ENCODE results near the gene HFM1. TPM values are rescaled to one million over a fixed set of nuclear protein-coding genes. Genes with fewer than 3 reads are reported as not detected.

Gene HFM1
- total and polyA plus RNA-seq, 9 of the 15 experiments (the other 6 are each of a cell fraction or from before 2014, with no cell fraction given), result 1.5 to 6.4 (median 3.7) TPM

DNA sequence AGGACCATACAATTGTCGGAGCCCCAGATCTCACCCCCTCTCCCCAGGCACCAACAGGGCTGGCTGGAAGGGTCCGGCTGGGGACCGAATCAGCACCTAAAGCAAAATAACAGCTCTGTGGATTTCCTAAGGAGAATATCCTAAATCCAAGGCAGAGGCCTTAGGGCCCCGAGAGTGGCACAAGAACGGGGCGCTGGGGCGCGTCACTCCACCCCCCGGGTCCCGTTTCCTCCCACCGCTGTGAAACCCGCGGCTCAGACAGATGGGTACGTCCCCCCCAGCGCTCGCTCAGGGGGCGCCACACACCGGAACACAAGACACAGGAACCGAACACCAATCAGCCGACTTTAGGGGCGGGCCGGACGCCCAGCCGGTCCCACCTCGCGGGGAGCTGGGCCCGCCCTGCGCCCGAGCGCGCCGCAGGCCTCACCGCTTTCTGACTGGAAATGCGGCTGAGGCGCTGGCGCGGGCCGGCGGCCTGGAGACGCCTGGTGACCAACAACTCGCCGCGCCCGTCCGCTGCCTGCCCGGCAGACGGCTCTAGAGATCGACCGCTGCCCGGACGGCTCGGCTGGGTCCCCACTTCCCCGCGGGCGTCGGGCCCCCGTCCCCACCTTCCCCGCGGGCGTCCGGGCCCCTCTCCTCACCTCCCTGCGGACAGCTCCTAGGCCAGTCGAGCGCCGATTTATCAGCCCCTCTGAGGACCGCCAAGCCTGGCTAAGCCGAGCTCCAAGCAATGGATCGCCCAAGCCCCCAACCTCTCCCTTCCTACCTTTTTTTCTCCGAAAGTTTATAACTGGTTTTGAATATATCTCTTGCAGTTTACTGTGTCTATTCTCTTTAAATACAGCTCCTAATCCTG lies at the start of gene HFM1 (continued):
- TF ChIP-seq, protein P1, sequence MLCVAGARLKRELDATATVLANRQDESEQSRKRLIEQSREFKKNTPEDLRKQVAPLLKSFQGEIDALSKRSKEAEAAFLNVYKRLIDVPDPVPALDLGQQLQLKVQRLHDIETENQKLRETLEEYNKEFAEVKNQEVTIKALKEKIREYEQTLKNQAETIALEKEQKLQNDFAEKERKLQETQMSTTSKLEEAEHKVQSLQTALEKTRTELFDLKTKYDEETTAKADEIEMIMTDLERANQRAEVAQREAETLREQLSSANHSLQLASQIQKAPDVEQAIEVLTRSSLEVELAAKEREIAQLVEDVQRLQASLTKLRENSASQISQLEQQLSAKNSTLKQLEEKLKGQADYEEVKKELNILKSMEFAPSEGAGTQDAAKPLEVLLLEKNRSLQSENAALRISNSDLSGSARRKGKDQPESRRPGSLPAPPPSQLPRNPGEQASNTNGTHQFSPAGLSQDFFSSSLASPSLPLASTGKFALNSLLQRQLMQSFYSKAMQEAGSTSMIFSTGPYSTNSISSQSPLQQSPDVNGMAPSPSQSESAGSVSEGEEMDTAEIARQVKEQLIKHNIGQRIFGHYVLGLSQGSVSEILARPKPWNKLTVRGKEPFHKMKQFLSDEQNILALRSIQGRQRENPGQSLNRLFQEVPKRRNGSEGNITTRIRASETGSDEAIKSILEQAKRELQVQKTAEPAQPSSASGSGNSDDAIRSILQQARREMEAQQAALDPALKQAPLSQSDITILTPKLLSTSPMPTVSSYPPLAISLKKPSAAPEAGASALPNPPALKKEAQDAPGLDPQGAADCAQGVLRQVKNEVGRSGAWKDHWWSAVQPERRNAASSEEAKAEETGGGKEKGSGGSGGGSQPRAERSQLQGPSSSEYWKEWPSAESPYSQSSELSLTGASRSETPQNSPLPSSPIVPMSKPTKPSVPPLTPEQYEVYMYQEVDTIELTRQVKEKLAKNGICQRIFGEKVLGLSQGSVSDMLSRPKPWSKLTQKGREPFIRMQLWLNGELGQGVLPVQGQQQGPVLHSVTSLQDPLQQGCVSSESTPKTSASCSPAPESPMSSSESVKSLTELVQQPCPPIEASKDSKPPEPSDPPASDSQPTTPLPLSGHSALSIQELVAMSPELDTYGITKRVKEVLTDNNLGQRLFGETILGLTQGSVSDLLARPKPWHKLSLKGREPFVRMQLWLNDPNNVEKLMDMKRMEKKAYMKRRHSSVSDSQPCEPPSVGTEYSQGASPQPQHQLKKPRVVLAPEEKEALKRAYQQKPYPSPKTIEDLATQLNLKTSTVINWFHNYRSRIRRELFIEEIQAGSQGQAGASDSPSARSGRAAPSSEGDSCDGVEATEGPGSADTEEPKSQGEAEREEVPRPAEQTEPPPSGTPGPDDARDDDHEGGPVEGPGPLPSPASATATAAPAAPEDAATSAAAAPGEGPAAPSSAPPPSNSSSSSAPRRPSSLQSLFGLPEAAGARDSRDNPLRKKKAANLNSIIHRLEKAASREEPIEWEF (CRISPR knock-in tag; IDR thresholded peaks at IDR 0.05), result no peak
- TF ChIP-seq, protein P2, sequence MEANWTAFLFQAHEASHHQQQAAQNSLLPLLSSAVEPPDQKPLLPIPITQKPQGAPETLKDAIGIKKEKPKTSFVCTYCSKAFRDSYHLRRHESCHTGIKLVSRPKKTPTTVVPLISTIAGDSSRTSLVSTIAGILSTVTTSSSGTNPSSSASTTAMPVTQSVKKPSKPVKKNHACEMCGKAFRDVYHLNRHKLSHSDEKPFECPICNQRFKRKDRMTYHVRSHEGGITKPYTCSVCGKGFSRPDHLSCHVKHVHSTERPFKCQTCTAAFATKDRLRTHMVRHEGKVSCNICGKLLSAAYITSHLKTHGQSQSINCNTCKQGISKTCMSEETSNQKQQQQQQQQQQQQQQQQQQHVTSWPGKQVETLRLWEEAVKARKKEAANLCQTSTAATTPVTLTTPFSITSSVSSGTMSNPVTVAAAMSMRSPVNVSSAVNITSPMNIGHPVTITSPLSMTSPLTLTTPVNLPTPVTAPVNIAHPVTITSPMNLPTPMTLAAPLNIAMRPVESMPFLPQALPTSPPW (CRISPR knock-in tag; IDR thresholded peaks at IDR 0.05), result peak; percentile 87
- TF ChIP-seq TBP (optimal IDR thresholded peaks at IDR 0.05; ENCODE audit: low read depth, low read length), result peak; percentile 72
- TF ChIP-seq, protein P3, sequence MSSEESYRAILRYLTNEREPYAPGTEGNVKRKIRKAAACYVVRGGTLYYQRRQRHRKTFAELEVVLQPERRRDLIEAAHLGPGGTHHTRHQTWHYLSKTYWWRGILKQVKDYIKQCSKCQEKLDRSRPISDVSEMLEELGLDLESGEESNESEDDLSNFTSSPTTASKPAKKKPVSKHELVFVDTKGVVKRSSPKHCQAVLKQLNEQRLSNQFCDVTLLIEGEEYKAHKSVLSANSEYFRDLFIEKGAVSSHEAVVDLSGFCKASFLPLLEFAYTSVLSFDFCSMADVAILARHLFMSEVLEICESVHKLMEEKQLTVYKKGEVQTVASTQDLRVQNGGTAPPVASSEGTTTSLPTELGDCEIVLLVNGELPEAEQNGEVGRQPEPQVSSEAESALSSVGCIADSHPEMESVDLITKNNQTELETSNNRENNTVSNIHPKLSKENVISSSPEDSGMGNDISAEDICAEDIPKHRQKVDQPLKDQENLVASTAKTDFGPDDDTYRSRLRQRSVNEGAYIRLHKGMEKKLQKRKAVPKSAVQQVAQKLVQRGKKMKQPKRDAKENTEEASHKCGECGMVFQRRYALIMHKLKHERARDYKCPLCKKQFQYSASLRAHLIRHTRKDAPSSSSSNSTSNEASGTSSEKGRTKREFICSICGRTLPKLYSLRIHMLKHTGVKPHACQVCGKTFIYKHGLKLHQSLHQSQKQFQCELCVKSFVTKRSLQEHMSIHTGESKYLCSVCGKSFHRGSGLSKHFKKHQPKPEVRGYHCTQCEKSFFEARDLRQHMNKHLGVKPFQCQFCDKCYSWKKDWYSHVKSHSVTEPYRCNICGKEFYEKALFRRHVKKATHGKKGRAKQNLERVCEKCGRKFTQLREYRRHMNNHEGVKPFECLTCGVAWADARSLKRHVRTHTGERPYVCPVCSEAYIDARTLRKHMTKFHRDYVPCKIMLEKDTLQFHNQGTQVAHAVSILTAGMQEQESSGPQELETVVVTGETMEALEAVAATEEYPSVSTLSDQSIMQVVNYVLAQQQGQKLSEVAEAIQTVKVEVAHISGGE (CRISPR knock-in tag; IDR thresholded peaks at IDR 0.05), result peak in 1 of 3 experiments; percentile 67; a peak in 3 of 6 replicates
- TF ChIP-seq JUN (IDR thresholded peaks at IDR 0.05; ENCODE audit: borderline replicate concordance, low read depth, low read length), result no peak
- TF ChIP-seq JUN (CRISPR knock-in tag; IDR thresholded peaks at IDR 0.05; ENCODE audit: borderline replicate concordance), result peak; percentile 56; the same call in 1 of the 2 replicates
- TF ChIP-seq, protein P4, sequence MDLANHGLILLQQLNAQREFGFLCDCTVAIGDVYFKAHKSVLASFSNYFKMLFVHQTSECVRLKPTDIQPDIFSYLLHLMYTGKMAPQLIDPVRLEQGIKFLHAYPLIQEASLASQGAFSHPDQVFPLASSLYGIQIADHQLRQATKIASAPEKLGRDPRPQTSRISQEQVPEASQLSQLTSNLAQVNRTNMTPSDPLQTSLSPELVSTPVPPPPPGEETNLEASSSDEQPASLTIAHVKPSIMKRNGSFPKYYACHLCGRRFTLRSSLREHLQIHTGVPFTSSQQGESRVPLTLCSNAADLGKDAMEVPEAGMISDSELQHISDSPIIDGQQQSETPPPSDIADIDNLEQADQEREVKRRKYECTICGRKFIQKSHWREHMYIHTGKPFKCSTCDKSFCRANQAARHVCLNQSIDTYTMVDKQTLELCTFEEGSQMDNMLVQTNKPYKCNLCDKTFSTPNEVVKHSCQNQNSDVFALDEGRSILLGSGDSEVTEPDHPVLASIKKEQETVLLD (IDR thresholded peaks at IDR 0.05), result peak; percentile 43; the same call in 1 of the 2 replicates
- TF ChIP-seq, protein P5, sequence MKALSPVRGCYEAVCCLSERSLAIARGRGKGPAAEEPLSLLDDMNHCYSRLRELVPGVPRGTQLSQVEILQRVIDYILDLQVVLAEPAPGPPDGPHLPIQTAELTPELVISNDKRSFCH (CRISPR knock-in tag; IDR thresholded peaks at IDR 0.05), result no peak
- TF ChIP-seq, protein P5 (tag; IDR thresholded peaks at IDR 0.05), result 0 out of 2 replicates have a peak, but pooled peaks have one; percentile 41
- TF ChIP-seq ZBTB17 (CRISPR knock-in tag; IDR thresholded peaks at IDR 0.05), result peak; percentile 99

All from K562 (cell line).